NCI-H82 (cell line): ENCODE results near the gene SLC22A25.
"Not testable (repeated sequence)": the region's sequence is repeated elsewhere in the genome, so short reads cannot be mapped to it uniquely, and the experiment has no call there.

ENCODE experiments used
- DNase-seq: peaks from one replicate; lab custom pipeline; 2025; lab: John Stamatoyannopoulos, UW

The SLC22A25 gene

DNA sequence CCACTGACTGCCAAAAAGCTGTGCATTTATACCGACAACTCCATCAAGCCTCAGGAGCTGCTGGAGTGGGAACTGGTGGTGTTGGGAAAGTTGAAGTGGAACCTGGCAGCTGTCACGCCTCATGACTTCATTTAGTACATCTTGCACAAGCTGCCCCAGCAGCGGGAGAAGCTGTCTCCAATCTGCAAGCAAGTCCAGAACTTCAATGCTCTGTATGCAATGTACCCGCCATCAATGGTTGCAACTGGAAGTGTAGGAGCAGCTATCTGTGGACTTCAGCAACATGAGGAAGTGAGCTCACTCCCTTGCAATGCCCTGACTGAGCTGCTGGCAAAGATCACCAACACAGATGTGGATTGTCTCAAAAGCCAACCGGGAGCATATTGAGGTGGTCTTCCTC, at the start of gene SLC22A25:
TSS of gene SLC22A25 (minus strand) at position 67 of the 400 bp plus-strand sequence. CDS start 13,947 bp downstream, outside the sequence.
- no peak for DNase-seq

GRCh38 chr11:63290285-63290684, 46.9 kb upstream of the SLC22A25 start:
- DNase-seq, result no peak

DNA sequence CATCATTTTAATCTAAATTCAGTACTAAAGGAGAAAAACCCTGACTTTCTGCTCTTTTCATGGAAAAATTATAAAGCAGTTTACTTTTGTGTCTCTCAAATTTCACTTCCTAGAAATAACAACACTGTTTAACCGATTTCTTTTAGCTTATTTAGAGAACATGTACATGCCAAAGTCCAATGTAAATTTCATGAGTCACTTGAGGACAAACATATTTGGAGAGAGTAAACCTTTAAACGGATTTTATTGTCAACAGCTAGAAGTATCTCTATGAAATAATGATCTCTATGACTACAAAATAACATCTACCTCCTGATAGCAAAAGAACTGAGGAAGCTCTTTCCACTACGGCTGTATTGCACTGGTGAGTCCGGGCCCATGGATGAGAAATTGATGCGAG, 46.3 kb upstream of the SLC22A25 start:
- DNase-seq, result no peak

DNA sequence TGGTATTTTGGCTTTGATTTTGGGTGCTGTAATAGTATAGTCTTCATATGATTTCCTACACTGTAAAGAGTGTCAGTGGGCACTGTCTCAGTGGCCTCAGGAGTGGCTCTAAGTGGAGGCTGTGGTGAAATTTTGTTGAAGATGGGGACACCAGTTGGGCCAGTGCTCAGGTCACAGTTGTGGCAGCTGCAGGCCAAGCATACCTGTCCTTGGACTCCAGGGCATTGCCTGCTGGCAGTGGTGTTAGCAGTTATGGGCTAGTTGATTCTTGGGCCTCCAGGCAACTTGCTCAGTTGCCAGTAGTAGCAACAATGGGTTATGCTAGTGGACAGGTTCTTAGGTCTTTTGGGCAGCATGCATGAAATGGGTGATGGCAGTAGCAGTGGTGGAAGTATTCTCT, 39.2 kb upstream of the SLC22A25 start:
- DNase-seq, result no peak

GRCh38 chr11:63280920-63281319, 37.5 kb upstream of the SLC22A25 start:
- no peak for DNase-seq

DNA sequence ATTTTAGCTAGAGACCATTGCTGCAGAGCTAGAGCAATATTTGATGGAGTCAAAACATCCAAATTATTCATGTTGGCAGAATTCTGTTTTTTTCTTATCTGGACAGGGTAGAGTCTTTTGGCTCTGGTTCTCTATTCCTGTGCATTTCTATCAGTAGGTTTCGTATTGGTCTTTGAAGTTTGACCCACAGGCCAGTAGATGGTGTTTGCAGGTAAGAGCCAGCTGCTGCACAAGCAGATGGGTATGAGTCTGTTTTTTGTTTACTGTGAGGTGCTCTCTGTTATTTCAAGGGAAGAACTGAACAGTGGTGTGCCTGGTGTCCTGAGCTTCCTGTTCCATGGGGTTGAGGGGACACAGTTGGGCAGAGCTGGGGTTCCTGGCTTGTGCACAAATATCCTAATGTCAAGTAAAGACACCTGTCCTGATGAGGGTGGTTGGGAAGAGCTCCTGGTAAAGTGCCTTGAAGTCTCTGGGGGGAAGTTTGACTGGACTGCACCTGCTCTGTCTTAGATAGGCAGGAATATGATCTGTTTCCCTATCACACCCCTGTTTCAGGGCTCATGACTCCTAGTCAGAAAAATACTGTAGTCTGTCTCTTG, 34.0 kb upstream of the SLC22A25 start:
- DNase-seq, result peak; percentile 0

GRCh38 chr11:63274776-63275175, 31.4 kb upstream of the SLC22A25 start:
- DNase-seq, result peak; percentile 3

GRCh38 chr11:63273685-63274084, 30.3 kb upstream of the SLC22A25 start:
- DNase-seq, result no peak

GRCh38 chr11:63262547-63262946, 19.1 kb upstream of the SLC22A25 start:
- DNase-seq, result no peak

DNA sequence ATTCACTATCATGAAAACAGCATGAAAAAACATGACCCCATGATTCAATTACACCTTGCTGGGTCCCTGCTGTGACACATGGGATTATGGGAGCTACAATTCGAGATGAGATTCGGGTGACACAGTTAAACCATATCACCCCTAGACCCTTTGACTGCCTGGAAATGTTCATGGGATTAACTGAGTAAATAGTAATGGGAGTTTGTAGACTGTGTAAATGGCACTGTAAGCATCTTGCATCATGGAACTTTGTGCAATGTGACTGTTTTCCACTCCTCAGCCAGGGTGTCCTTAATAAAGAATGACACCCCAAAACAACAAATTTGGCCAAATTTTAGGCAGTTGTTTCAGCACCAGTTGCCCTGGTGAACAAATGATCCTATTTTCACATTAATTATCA, 7.9 kb upstream of the SLC22A25 start:
- DNase-seq, result no peak

DNA sequence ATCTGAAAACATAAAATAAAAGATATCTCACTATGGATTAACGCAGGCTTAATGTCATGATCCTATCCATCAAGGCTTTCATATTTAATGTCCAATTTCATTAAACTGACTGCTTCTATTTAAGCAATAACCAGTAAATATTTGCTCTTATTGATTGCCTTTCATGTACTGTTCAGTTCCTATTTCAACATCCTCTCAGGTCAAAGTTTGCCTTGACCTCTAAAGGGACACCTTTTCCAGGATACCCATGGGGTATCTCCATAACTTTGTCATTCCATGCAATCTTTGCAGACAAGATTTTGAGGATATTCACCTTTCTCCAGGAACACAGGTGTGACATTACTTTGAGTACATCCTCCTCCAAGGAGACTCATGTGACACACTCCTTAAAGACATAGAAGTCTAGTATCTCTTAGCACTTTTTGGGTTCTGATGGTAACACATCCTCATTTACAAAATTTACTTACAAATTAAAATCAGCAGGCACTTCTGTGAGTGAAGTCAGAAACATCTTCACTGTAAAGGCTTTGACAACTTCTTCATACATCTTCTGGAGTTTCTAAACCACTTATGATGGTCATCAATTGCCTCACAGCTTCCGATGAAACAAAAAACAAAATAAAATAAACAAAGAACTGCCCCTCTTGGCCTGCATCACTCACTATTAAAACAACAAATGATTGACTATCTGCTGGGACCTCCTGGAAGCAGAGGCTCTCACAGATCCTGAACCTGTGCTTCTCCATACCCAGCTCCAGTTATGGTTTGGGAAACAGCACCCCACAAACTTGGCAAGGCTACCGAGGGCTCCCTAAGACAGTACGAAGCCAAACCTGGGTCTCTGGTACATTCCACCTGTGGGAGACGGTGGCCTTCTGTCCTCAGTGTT, 7.0 kb upstream of the SLC22A25 start:
- no peak for DNase-seq

DNA sequence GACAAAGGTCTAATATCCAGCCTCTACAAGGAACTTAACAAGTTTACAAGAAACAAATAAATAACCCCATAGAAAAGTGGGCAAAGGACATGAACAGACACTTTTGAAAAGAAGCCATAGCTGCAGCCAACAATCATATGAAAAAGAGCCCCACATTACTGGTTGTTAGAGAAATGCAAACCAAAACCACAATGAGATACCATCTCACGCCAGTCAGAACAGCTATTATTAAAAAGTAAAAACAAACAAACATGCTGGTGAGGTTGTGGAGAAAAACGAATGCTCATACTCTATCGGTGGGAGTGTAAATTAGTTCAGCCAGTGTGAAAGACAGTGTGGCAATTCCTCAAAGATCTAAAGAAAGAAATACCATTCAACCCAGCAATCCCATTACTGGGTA, 5.6 kb upstream of the SLC22A25 start:
- no peak for DNase-seq

GRCh38 chr11:63247237-63248002, 4.0 kb upstream of the SLC22A25 start:
- not testable (repeated sequence) for DNase-seq

DNA sequence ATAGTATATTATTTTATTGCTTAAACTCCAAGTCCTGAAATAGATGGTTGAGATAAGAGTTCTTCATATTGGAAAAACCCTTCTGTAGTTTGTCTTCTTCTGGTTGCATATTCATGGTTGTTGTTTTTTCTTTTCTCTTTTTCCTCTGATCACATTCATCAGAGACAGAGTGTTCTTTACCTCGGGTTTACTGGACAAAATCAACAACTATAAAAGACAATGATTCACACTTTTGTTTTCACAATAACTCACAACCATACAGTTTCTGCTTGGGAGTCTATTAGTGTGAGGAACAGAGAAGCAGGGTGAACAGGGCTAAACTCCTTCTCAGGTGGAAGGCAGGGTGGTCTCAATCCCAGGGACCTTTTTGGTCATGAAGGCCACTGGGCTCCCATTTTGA, 2.6 kb upstream of the SLC22A25 start:
- DNase-seq, result no peak

DNA sequence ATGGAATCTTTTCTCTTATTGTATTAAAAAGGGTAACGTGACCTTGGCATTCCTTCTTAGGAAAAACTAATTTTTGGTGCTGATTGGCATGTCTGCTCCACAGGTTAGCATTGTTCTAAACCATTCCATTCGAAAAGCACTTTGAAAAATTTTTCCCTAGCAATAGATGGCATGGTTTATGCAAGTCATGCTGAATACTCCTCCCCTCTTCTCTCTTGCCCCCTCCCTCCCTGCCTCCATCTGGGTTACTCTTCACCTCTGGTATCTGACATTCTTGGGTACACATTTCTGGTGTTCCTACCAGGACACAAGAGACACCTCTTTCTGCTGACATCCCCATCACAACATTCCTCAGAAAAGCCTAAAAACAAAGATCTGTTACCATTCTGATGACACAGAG, 1.5 kb upstream of the SLC22A25 start:
- no peak for DNase-seq

DNA sequence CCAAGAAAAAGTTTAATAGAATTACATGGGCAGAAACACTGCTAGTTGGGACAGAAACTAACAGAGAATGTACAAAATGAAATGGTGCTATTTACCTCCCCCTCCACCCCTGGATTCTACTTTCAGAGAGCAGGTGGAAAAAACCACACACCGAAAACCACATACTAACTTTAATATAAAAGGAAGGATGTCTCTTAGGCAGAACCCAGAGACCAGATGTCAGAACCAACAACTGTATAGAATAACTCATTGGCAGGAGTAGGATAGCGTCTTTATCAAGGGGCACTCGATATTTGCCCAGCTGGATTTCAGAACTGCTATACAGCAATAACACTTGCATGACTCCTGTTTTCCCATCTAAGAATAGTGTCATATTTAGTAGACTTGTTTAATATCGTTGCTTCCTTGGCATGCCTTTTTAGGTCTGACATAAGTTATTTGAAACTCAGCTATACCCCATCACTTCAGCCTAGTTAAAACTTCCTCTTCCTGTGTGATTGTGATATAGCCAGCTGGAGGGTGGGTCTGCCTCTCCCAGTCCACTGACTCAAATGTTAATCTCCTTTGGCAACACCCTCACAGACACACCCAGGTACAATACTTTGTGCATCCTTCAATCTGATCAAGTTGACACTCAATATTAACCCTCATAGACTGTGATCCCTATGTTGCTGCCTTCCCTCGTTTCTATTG, 1.2 kb downstream of the SLC22A25 start:
- no peak for DNase-seq

DNA sequence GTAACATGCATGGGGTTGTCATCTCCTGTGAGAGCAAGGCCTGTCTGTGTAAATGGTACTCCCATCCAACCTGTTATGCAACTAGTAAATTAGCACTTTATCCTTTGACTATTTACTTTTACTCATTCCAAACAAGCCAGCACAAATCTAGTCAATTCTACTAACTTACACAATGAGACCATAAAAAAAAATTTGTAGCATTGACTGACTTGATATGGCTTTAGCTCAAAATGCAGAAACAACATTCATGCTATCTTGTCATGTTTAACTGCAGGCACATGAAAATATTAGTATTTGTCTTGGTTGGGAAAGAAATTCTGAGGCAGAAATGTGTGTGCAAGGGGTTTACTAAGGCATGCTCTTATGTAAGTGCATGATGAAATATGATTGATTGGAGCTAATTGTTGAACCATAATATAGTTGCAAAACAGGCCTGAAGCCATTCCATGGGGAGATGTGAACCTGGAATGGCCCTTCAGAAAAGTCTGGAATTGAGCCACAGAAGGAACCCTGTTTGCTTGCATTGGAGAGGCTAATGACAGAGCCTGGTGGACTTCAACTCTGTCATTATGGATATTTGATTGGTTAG, 2.5 kb downstream of the SLC22A25 start:
- DNase-seq, result no peak

DNA sequence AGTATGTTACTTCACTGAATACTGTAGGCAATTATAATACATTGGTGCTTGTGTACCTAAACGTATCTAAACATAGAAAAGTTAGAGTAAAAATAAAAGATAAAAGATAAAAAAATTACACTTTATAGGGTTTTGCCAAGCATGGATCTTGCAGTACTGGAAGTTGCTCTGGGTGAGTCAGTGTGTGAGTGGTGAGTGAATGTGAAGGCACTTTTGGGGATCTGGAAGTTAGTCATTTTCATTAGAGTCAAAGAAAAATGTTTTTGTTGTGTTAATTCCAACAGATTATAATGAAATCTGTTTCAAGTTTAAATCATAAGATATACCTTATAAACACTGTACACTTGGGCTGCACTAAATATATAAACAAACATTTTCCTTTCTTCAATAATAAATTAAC, 3.3 kb downstream of the SLC22A25 start:
- DNase-seq, result no peak

DNA sequence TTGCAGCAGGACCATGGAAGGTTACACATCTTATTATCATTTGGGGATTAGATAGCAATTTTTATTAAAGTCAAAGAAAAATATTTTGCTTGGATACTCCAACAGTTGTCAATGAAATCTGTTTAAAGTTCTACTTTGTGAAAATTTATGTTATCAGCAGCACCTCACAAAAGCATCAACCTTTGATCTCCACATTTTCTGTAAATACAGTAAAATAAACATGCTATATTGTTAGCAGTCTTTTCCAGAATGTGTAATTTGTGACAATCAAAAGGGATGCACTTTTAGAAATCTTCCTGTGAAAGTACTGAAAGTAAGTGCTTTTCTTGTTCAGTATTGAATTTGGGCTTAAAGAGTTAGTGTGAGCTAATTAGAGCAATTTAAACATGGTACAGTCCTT, 4.1 kb downstream of the SLC22A25 start:
- no peak for DNase-seq

DNA sequence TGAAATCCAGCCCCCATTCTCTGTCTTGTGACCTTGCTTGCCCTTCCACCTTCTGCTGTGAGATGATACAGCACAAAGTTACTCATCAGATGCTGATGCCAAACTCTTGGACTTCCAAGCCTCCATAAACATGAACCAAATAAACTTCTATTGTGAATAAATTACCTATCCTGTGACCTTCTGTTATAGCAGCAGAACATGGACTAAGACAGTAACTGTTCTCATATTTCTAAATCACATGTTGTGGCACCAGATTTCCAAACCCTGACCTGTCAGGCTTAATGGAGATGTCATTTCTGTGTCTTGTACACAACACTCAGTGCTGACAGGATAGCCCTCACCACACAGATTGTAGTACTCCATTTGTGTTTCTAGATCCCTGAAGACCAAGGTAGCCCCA, 6.0 kb downstream of the SLC22A25 start:
- no peak for DNase-seq
